ENCODE measurements around the gene BUB1.
"Not testable (repeated sequence)": the region's sequence is repeated elsewhere in the genome, so short reads cannot be mapped to it uniquely, and the experiment has no call there.

Gene BUB1

DNA sequence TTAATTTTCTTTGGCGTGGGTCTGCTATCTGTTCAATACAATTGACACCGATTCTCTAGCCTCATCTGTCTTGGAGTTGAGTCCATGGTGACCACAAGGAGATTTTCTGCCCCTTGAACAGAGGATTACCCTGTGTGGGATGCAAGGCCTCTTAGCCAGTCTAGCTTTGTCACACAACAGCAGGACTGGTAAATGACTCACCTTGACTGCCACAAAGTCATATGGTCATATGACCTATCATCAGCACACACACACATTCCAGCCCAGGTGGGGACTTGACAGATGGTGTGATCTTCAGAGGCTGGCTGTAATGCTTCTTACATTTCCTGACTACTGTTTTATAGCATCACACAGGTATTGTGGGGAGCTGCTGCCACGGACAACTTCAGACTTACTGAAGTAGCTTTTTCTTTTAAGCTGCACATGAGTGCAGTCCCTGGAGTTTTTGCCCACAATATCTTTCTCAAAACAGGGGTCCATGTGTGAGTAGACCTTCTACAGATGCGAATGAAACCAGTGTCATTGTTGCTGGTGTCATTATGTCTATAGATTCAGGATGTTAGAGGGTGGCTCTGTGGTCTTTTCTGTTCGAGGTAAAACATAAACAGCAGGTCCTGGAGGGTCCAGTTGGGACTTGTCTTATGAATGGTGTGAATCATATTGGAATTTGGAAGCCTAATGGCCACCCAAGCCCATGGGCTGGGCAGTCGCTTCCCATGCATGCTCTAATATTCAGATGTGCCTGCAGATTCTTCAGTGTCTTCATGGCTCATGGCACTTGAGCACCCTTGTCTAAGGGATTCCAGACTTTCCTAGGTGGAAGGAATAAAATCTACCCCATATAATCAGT, 35.9 kb upstream of the BUB1 start:
- Mint-ChIP-seq H3K4me1 (peaks cover 33% of the 10 kb centered on the region), H3K27me3 (ENCODE audit: low read depth) (peaks cover 12% of the 10 kb centered on the region)
- TF ChIP-seq CTCF (IDR thresholded peaks at IDR 0.05; ENCODE audit: unreplicated experiment in 3 of 3): no peak

GRCh38 chr2:110712737-110713136, 34.9 kb upstream of the BUB1 start:
- no peaks in the 10 kb centered on the region for H3K36me3 Mint-ChIP-seq (ENCODE audit: low read depth)
- peaks cover 22% of the 10 kb centered on the region for H3K27me3 Mint-ChIP-seq (ENCODE audit: low read depth)
- no peaks in the 10 kb centered on the region for H3K9me3 Mint-ChIP-seq
- no peak for TF ChIP-seq CTCF (IDR thresholded peaks at IDR 0.05; ENCODE audit: unreplicated experiment in 3 of 3)
- H3K4me3 Mint-ChIP-seq: no peak overlapping the region
- H3K4me1 Mint-ChIP-seq: peaks cover 27% of the 10 kb centered on the region
- no peak overlapping the region for H3K27ac Mint-ChIP-seq

More for the DNA sequence above, 35.9 kb upstream of the BUB1 start:
- no peaks in the 10 kb centered on the region for H3K9me3 Mint-ChIP-seq
- peak overlapping the region; percentile 65 to 88 (median 78) for H3K27ac Mint-ChIP-seq
- H3K36me3 Mint-ChIP-seq (ENCODE audit: low read depth): no peaks in the 10 kb centered on the region
- no peak overlapping the region for H3K4me3 Mint-ChIP-seq

DNA sequence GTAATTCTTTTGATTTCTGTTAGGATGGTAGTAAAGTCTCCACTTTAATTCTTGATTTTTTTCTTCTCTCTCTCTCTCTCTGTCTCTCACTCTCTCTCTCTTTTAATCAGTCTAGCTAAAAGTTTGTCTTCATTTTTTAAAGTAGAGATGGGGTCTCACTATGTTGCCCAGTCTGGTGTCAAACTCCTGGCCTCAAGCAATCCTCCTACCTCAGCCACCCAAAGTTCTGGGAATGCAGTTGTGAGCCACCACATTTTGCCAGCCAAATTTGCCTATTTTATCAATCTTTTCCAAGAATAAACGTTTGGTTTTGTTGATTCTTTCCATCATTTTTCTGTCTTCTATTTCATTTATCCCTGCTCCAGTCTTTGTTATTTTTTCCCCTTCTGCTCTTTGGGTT, 30.6 kb upstream of the BUB1 start:
- TF ChIP-seq CTCF (IDR thresholded peaks at IDR 0.05; ENCODE audit: unreplicated experiment in 3 of 3): no peak
- peaks cover 31% of the 10 kb centered on the region for H3K27me3 Mint-ChIP-seq (ENCODE audit: low read depth)

GRCh38 chr2:110707386-110707965, 29.6 kb upstream of the BUB1 start:
- Mint-ChIP-seq H3K9me3 (no peaks in the 10 kb centered on the region), H3K36me3 (ENCODE audit: low read depth) (no peaks in the 10 kb centered on the region), H3K4me3 (no peak overlapping the region), H3K27ac (no peak overlapping the region), H3K27me3 (ENCODE audit: low read depth) (peaks cover 31% of the 10 kb centered on the region), H3K4me1 (no peaks in the 10 kb centered on the region)
- no peak for TF ChIP-seq CTCF (IDR thresholded peaks at IDR 0.05; ENCODE audit: unreplicated experiment in 3 of 3)

More for the DNA sequence above, 30.6 kb upstream of the BUB1 start:
- H3K9me3 Mint-ChIP-seq: no peaks in the 10 kb centered on the region
- H3K27ac Mint-ChIP-seq: no peak overlapping the region
- H3K4me1 Mint-ChIP-seq: no peaks in the 10 kb centered on the region
- no peaks in the 10 kb centered on the region for H3K36me3 Mint-ChIP-seq (ENCODE audit: low read depth)
- no peak overlapping the region for H3K4me3 Mint-ChIP-seq

GRCh38 chr2:110702514-110703380, 24.9 kb upstream of the BUB1 start:
- H3K4me1 Mint-ChIP-seq: no peaks in the 10 kb centered on the region
- H3K27me3 Mint-ChIP-seq (ENCODE audit: low read depth): peaks cover 9% of the 10 kb centered on the region
- no peak overlapping the region for H3K27ac Mint-ChIP-seq
- H3K36me3 Mint-ChIP-seq (ENCODE audit: low read depth): no peaks in the 10 kb centered on the region
- no peak for TF ChIP-seq CTCF (IDR thresholded peaks at IDR 0.05; ENCODE audit: unreplicated experiment in 3 of 3)
- H3K9me3 Mint-ChIP-seq: no peaks in the 10 kb centered on the region
- H3K4me3 Mint-ChIP-seq: no peak overlapping the region

GRCh38 chr2:110698253-110698652, 20.4 kb upstream of the BUB1 start:
- not testable (repeated sequence) for H3K27me3 Mint-ChIP-seq (ENCODE audit: low read depth); H3K4me3 Mint-ChIP-seq; H3K27ac Mint-ChIP-seq; H3K9me3 Mint-ChIP-seq; H3K36me3 Mint-ChIP-seq (ENCODE audit: low read depth)
- peaks cover 17% of the 10 kb centered on the region for H3K4me1 Mint-ChIP-seq

DNA sequence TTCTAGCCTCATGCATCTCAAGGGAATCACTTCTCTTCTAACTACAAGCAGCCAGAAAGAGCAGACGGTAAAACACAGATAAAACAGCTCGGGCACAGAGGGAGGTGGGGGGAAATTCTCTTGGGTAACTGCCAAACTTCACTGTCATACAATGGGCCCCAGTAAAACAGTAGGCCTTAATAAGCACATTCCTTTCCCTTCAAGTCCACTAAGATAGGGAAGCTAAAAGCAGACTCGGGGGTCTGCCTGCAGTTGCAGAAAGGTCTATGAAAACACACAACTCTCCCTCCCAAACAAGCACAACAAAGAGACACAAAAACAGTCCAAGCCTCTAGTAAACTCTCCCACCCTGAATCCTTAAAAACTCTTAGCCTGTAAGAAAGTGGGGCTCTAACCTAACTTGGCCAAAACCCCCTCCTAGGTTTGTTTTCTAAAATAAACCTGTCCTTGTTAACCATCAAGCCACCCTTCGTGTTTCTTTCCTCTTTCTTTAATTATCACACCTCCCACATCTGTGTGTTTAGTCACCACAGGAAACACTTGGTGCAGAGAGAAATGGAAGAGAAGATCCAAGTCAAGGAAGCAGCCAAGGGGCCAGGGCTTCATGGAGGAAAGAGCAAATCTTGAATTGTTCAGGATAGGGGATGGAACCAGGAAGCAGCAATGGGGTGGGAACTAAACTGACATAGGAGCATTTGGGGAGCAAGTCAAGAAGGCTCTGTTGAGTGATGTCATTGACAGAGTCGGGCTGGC, 17.5 kb upstream of the BUB1 start:
- H3K36me3 Mint-ChIP-seq (ENCODE audit: low read depth); H3K4me3 Mint-ChIP-seq; H3K9me3 Mint-ChIP-seq: not testable (repeated sequence)

More for the DNA sequence above, 17.5 kb upstream of the BUB1 start:
- H3K27me3 Mint-ChIP-seq (ENCODE audit: low read depth): not testable (repeated sequence)
- peaks cover 17% of the 10 kb centered on the region for H3K4me1 Mint-ChIP-seq
- peak overlapping the region; percentile 87 to 97 (median 93) for H3K27ac Mint-ChIP-seq

Data from nephron (organoid).